ENCODE results near the gene GTF2I.
"Not testable (repeated sequence)": the region's sequence is repeated elsewhere in the genome, so short reads cannot be mapped to it uniquely, and the experiment has no call there.

The GTF2I gene

DNA sequence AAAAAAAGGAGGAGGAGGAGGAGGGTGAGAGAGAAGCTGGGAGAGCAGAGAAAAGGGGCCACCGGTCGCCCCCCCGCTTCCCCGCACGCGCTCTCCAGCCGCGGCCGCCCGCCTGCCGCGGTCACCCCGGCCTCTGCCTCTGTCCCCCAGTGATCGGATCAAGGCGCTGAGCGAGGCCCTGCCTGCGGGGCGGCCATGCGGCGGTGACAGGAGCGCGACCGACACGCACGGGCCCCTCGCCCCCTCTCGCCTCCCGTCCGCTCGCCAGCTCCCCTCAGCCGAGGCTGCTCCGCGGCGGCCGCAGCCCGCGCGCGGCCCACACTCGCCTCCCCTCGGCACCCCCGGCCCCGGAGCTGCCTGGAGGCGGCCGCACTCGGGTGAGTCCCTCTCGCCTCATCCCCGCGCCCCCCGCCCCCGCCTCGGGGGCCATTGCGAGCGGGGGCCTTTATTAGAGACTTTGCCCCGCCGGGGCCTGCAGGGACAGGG is at the start of gene GTF2I:
Gene GTF2I (plus strand): TSS at position 27 of the 486 bp plus-strand sequence. CDS start 31,411 bp downstream, outside the sequence.
- DNase-seq (ENCODE audit: low read depth) = no peak

DNA sequence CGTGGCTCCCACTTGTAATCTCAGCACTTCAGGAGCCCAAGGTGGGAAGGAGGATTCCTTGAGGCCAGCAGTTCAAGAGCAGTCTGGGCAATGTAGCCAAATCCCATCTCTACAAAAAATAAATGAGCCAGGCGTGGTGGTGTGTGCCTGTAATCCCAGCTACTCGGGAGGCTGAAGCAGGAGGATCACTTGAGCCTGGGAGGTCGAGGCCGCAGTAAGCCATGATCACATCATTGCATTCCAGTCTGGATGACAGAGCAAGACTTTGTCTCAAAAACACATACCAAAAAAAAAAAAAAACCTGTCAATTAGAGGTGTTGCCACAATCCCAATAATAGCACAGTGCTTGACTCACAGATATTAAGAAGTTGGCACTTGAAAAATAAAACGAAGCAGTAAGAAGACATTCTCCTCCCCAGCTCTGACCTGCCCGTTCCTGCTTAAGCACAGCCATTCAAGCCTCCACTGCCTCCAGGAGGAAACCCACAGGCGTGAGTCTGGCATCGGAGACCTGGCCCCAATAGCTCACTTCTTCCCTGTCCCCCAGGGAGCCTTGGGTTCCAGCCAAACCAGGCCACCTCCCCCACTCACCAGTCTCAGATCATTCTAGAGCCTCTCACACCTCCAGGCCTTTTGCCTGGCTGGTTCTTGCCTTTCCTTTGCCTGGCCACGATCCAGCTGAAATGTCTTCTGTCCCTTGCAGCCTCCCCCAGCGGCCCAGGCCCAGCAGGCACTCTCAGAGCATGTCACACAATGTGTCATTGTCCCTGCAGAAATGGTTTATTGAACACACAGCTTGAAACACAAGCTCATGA is 45.3 kb upstream of the GTF2I start:
- no peak for DNase-seq (ENCODE audit: low read depth)

DNA sequence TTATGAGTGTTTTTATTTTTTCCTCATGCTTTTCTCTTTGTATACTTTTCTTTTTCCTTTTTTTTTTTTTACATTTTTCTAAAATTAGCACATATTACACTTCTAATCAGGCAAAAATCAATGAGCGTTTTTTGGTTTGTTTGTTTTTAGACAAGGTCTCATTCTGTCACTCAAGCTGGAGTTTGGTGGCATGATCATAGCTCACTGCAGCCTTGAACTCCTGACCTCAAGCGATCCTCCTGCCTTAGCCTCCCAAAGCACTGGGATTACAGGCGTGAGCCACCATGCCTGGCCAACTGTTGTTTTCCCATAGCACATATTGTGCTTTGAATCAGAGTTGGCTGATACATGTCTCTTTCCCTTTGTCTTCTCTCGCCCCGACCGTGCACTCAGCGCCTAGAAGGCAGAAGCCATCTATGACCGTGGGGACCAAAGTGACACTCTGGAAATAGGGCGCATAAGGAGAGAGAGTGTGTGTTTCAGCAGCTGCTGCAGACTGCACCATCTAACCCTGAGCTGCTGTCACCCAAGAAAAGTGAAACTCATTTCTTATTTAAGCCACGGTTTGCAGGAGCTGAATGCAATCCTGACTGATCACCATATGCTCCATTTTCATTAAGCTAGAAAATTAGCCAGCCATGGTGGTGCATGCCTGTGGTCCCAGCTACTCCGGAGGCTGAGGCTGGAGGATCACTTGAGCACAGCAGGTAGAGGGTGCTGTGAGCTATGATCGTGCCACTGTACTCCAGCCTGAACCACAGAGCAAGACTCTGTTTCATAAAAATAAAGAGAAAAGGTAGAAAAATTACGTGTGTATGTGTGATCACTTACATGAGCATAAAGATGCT is 41.4 kb upstream of the GTF2I start:
- no peak for DNase-seq (ENCODE audit: low read depth)

DNA sequence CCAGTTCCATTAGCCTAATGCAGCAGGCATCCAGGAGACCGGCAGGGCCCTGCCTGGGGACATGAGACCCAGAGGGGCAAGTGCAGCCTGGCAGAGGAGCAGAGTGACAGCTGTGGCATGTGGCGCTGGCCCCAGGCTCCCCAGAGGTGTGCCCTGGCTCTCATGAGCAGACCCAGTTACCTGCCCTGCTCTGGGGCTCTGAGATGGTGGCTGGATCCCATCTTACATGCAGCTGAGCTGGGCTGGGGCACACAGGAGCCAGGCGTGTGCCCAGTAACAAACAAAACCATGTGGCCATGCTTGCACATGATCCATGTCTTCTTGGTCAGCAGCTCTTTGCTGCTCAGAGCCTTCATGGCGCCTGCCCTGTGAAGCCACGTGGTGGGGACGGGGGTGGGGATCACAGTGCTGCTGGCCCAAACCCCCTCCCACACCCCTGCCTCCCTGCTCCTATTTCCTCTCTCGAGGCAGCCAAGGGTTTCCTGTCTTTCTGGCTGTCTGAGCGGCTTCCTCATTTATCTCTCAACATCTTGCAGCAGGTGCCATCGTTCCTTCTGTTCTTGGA is 40.3 kb upstream of the GTF2I start:
- DNase-seq (ENCODE audit: low read depth) = no peak

DNA sequence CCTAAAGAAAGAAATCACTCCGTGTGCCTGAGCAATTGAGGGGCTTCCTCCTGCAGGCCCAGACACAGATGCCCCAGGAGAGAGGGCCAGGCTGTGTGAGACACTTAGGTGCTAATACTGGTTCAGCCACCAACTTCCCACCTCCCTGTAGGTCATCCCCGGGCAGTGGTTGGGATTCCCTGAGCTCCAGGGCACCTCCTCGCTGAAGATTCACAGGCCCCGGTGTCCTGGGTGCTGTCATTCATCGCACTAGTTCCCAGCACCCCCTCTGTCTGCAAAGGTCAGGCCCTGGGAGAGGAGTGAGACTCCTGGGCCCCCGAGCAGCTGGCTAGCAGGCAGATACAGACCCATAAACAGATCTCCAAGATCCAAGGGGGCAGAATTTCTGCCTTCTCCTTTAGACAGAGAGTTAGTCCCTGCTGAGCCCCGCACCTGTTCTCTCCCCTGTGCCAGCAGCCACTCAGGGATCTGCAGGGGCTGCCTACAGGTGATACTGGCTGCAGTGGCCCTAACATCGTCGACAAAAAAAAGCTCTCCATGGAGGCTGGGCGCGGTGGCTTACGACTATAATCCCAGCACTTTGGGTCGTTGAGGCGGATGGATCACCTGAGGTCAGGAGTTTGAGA is 38.2 kb upstream of the GTF2I start:
- no peak for DNase-seq (ENCODE audit: low read depth)

DNA sequence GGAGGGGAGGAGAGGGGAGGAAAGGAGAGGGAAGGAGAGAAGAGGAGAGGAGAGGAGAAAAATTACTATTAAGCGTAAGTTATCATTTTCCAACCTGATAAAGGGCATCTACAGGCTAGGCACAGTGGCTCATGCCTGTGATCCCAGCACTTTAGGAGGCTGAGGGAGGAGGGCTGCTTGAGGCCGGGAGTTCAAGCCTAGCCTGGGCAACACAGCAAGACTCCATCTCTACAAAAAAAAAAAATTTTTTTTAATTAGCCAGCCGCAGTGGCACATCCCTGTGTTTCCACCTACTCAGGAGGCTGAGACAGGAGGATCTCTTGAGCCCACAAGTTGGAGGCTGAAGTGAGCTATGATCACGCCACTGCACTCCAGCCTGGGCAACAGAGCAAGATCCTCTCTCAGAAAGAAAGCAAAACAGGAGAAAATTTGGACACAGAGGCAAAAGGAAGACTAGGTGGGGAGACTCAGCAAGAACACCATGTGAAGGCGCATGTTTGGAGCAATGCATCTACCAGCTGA is 35.2 kb upstream of the GTF2I start:
- DNase-seq (ENCODE audit: low read depth) = no peak

DNA sequence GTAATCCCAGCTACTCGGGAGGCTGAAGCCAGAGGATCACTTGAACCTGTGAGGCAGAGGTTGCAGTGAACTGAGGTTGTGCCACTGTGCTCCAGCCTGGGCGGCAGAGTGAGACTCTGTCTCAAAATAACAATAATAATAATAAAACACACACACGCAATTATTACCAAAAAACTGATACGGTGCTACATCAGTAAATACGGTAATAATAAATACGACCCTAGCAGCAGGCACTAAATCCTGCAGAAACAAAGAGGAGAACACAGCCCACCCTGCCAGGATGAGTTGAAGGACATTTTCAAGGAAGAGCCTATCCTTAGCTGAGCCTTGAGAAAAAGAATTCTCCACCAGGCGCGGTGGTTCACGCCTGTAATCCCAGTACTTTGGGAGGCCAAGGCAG is 34.4 kb upstream of the GTF2I start:
- DNase-seq (ENCODE audit: low read depth) = no peak

DNA sequence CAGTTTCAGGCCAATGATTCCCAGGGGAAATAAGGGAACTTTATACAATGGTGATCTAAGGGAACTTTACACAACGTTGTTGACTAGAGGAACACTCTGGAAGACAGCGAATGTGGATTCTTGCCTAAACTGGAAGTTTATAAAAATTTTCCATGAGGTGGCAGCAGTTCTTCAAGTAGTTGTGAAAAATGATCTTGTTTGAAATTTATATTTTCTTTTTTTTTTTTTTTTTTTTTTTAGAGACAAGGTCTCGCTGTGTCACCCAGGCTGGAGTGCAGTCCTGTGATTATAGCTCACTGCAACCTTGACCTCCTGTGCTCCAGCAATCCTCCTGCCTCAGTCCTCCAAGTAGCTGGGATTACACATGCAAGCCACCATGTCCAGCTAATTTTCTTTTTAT is 32.1 kb upstream of the GTF2I start:
- no peak for DNase-seq (ENCODE audit: low read depth)

DNA sequence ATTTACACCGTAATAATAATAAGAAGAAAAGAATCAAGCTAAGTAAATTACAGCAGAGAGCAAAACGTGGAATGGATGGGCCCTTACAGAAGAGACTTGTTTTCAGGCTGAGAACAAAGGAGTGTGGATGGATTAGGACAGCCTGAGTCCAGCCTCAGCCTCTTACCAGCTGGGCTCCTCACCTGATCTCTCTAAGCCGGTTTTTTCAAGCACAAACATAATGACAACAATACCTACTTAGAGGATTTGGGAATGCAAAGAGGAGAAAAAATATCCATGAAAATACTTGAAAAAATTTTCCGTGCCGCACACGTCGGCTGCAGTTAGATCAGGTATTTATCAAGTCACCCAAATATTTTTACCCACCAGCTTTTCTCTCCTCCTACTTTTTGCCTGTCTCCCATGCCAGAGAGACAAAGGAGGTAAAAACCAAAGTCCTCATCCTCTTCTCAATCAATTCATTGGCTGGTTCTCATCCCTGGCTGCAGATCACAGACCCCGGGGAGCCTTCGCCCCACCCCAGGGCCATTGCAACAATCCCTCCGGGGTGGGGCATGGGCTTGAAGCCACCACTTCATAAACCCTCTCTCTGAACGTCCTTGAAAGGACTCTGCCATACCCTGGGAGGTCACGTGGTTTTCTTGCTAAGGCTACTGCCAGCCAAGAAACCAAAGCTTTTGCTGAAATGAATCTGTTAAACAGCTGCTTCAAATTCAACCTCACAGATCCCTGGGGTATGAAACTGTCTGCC is 29.7 kb upstream of the GTF2I start:
- no peak for DNase-seq (ENCODE audit: low read depth)

DNA sequence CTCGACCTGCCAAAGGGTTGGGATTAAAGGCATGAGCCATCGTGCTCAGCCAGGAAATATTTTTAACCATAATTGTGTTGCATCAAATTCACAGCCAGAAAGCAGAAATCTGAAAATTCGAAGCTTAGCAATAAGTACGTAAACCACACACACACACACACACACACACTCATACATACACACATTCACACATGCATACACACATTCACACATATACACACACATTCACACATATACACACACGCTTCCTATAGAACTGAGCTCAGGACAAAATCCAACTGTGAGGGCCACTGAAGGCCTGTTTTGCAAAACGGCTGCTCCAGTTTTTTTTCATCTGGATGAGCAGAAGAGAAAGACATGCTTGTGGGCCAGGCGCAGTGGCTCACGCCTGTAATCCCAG is 25.0 kb upstream of the GTF2I start:
- DNase-seq (ENCODE audit: low read depth) = no peak

DNA sequence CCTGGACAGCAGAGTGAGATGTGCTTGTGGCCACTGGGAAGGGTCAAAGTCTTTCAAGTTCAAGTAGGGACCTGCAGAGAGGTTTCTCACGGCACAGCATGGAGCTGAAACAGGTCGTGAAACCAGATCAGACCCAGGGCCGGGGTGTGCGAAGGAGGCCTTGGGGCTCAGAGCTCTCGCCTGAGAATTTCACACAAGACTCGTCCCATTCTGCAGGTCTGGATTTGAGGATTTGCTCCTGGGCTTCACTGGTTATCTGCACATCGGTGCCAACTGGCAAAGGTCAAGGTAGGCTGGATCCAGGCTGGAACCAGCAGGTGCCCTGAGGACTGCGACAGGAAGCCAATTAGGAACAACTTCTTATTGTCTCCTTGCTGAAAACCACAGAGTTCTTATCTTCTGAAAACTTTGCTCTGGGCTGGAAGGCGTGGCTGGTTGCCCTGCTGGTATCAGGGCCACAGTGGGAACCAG is 24.0 kb upstream of the GTF2I start:
- DNase-seq (ENCODE audit: low read depth) = no peak

DNA sequence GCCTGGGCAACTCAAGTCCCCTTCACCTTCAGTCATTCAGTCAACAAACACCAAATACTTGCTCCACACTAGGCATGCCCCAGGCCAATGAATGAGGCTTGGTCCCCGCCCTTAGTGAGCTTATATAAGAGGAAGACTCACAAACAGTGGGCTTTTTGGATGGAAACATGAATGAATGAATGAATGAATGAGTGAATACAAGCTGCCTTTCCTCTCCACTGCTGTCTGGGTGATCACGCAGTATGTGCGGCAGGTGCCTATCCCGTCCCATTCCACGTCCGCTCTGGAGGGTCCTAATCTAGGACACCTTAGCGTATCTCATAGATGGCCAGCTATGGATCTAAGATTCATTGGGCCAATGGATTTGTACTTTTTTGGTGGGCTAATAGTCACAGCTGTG is 19.8 kb upstream of the GTF2I start:
- DNase-seq (ENCODE audit: low read depth) = no peak

DNA sequence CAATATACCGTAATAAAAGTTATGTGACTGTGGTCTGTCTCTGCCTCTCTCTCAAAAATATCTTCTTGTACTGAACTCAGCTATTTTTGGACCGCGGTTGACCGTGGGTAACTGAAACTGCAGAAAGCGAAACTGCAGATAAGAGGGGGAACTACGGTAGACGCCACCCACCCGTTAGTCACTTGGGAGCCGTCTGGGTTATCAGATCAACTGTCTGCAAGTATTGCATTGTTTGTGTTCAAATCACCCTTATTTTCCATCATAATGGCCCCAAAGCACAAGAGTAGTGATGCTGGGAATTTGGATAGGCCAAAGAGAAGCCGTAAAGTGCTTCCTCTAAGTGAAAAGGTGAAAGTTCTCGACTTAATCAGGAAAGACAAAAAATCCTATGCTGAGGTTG is 7.5 kb upstream of the GTF2I start:
- not testable (repeated sequence) for DNase-seq (ENCODE audit: low read depth)

DNA sequence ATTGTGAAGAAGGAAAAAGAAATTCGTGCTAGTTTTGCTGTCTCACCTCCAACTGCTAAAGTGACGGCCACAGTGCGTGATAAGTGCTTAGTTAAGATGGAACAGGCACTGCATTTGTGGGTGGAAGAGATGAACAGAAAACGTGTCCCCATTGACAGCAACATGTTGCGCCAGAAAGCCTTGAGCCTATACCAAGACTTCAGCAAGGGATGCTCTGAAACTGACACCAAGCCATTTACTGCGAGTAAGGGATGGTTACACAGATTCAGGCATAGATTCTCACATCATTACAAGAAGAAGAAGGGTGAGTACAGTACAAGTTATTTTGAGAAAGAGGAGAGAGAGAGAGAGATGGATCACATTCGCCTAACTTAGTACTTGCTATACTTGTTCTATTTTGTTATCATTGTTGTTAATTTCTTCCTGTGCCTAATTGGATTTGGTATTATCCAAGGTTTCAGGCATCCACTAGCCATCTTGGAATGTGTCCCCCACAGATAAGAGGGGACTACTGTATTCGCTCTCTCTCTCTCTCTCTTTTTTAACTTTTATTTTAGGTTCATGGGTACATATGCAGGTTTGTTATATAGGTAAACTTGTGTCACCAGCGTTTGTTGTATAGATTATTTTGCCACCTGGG is 6.9 kb upstream of the GTF2I start:
- not testable (repeated sequence) for DNase-seq (ENCODE audit: low read depth)

DNA sequence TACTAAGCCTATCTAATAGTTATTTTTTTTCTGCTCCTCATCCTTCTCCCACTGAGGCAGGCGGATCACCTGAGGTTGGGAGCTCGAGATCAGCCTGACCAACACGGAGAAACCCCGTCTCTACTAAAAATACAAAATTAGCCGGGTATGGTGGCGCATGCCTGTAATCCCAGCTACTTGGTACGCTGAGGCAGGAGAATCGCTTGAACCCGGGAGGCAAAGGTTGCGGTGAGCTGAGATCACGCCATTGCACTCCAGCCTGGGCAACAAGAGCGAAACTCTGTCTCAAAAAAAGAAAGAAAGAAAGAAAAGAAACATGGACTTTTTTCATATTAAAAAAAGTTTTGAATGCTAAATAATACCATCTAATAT is 6.4 kb upstream of the GTF2I start:
- not testable (repeated sequence) for DNase-seq (ENCODE audit: low read depth)

DNA sequence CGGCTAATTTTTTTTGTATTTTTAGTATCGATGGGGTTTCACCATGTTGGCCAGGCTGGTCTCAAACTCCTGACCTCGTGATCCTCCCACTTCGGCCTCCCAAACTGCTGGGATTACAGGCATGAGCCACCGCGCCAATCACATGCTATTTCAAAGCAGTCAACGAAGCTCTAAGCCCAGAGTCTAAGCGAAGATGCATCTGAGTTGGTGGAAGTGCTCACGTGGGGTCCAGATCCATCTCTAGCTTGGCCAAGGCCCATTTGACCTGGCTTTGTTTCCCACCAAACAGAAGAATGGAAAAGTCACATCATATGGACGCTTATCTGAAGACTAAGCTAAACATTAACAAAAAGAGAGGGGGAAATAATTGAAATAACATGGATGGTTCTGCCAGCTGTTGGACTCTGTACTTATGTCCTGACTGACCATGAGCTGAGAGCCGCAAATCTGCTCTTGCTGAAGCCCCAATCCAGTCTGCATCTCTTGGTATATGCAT is 3.8 kb upstream of the GTF2I start:
- no peak for DNase-seq (ENCODE audit: low read depth)

DNA sequence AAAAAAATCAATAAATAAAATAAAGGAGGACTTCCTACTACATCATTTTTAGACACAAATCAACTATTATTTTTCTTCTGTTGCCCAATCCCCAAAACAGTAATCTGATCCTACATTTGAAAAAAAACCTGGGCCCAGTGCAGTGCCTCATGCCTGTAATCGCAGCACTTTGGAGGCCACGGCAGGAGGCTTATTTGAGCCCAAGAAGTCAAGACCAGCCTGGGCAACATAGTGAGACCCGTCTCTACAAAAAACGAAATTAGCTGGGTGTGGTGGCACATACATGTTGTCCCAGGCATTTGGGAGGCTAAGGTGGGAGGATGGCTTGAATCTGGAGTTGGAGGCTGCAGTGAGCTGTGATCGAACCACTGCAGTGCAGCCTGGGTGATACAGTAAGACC is 2.7 kb upstream of the GTF2I start:
- DNase-seq (ENCODE audit: low read depth) = no peak

DNA sequence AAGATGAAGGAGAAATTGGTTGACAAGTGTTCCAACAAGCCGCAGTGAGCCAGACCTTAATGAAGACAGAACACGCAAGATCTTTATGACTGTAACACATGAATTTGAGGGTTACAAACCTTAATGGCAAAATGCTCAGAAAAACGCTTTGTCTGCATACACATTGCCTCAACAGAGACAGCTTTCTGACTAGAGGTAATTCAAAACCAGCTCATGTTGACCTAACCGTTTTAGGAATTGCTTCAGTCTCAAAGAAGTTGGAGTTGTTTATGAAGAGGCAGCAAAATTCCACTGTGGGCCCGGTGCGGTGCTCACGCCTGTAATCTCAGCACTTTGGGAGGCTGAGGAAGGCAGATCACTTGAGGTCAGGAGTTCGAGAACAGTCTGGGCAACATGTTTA is 2.2 kb upstream of the GTF2I start:
- DNase-seq (ENCODE audit: low read depth) = no peak

DNA sequence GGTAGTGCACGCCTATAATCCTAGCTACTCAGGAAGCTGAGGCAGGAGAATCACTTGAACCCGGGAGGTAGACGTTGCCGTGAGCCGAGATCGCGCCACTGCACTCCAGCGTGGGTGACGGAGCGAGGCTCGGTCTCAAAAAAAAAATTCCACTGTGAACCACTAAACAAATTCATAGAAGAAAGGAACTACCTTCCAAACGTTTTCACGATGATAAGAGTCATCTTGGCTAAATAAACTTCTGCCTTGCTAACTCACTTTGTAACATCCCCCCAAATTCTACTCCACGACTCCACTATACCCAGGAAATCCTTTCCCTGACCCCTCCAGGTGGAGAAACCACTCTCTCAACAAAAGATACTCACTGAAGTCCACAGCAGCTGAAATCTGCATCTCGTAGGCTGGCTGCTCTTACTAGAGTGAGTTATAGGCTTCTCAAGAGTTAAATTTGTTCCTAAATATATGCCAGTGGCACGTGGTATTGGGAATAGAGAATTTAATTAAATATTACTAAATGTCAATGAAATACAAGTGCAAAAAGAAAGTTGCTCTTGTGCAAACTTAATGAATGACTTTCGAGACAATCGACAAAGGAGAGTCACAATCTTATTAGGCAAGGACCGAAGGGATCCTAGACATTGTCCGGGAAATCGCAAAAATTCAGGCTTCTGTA is 1.6 kb upstream of the GTF2I start:
- DNase-seq (ENCODE audit: low read depth) = no peak

DNA sequence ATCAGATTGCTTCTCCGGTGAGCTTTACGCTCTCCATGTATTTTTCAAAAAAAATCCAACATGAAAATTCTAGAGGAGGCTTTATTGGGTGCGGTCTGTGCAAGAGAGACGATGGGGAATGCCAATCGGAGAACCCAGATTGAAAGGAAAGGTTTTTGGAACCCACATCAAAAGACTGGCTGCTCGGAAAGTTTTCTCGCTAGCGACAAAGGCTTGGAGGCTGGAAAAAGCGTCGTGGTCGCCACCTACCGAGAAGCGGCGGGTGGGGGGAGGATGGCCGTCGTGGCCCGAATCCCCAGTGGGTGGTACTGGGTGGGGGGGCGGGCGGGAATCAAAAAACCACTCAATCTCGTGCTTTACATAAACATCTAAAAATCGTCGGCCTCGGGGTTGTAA is 1.1 kb upstream of the GTF2I start:
- no peak for DNase-seq (ENCODE audit: low read depth)
